Hepatocyte (in vitro differentiated cells): Measurements from ENCODE around the gene ARHGAP28.

ENCODE experiments used
- EZH2 ChIP-seq: fragments of 200-600 bp; sonication (generic); IDR thresholded peaks from 2 replicates; pipeline ENCODE4 v1.6.1; 2016; ENCODE audit warnings: antibody characterized with exemption, mild to moderate bottlenecking, borderline replicate concordance
- TF ChIP-seq, protein P1 (sequence below): fragments of 200-600 bp; sonication (generic); IDR thresholded peaks from 2 replicates; pipeline ENCODE4 v1.5.1; 2016; ENCODE audit warnings: antibody characterized with exemption, mild to moderate bottlenecking; ENCODE audit not compliant: poor library complexity

DNA sequence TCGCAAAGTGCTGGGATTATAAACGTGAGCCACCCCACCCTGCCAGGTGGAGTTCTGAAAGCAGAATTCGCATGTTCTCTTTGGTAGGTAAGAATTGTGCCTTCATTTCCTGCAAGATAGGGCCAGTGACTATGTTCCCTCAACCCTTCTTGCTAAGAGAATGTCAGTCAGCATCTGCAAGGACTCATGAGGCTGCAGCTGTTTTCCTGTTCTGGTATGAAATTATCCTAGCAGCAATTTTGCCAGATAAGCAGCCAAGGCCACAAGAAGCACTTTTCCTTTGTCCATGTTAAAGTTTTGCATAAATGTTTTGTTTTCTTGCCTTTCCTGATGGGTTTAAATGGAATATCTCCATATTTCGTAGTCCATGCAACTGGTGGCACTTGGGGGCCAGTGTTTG, 6.8 kb upstream of the ARHGAP28 start:
- TF ChIP-seq, protein P1, sequence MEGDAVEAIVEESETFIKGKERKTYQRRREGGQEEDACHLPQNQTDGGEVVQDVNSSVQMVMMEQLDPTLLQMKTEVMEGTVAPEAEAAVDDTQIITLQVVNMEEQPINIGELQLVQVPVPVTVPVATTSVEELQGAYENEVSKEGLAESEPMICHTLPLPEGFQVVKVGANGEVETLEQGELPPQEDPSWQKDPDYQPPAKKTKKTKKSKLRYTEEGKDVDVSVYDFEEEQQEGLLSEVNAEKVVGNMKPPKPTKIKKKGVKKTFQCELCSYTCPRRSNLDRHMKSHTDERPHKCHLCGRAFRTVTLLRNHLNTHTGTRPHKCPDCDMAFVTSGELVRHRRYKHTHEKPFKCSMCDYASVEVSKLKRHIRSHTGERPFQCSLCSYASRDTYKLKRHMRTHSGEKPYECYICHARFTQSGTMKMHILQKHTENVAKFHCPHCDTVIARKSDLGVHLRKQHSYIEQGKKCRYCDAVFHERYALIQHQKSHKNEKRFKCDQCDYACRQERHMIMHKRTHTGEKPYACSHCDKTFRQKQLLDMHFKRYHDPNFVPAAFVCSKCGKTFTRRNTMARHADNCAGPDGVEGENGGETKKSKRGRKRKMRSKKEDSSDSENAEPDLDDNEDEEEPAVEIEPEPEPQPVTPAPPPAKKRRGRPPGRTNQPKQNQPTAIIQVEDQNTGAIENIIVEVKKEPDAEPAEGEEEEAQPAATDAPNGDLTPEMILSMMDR: no peak
- no peak for TF ChIP-seq EZH2
